H9 (cell line): ENCODE measurements around the gene HEBP2. TPM values are rescaled to one million over a fixed set of nuclear protein-coding genes. Genes with fewer than 3 reads are reported as not detected.

Experiments
- DNase-seq: peaks from one replicate; pipeline ENCODE4 v3.0.0-alpha.2; 2017
- H2AFZ ChIP-seq: one replicate; pipeline ENCODE4 v1.6.1; 2013; ENCODE audit warnings: mild to moderate bottlenecking, low read length, control low read depth, moderate library complexity
- H2AK5ac ChIP-seq: 2 replicates; pipeline ENCODE4 v1.6.1; 2013; ENCODE audit warnings: low read length, control low read depth, mixed read lengths; ENCODE audit not compliant: insufficient read length
- H2BK120ac ChIP-seq: one replicate; pipeline ENCODE4 v1.6.1; 2013; ENCODE audit warnings: low read depth, mild to moderate bottlenecking, low read length, control low read depth, inconsistent platforms; ENCODE audit not compliant: poor library complexity, severe bottlenecking
- H2BK12ac ChIP-seq: 2 replicates; pipeline ENCODE4 v1.6.1; 2013; ENCODE audit warnings: low read length, control low read depth, mixed read lengths, low read depth; ENCODE audit not compliant: insufficient read length
- H2BK15ac ChIP-seq: 2 replicates; pipeline ENCODE4 v1.6.1; 2013; ENCODE audit warnings: low read depth, low read length, control low read depth
- H2BK20ac ChIP-seq: one replicate; pipeline ENCODE4 v1.6.1; 2013; ENCODE audit warnings: low read depth, mild to moderate bottlenecking, low read length, control low read depth, inconsistent platforms; ENCODE audit not compliant: poor library complexity, severe bottlenecking
- H2BK5ac ChIP-seq: 2 replicates; pipeline ENCODE4 v1.6.1; 2013; ENCODE audit warnings: low read length, control low read depth, mixed read lengths; ENCODE audit not compliant: insufficient read length
- H3K14ac ChIP-seq: 2 replicates; pipeline ENCODE4 v1.6.1; 2013; ENCODE audit warnings: low read length, control low read depth; ENCODE audit not compliant: insufficient read depth
- H3K18ac ChIP-seq: 2 replicates; pipeline ENCODE4 v1.6.1; 2013; ENCODE audit warnings: low read depth, mild to moderate bottlenecking, mixed read lengths, low read length, control low read depth; ENCODE audit not compliant: insufficient read length
- H3K23ac ChIP-seq: 2 replicates; pipeline ENCODE4 v1.6.1; 2013; ENCODE audit warnings: low read length, control low read depth, mixed read lengths, low read depth; ENCODE audit not compliant: insufficient read length
- H3K23me2 ChIP-seq: 2 replicates; pipeline ENCODE4 v1.6.1; 2013; ENCODE audit warnings: low read depth, mild to moderate bottlenecking, mixed read lengths, low read length, control low read depth; ENCODE audit not compliant: insufficient read length, poor library complexity, severe bottlenecking
- H3K27ac ChIP-seq: 2 replicates; pipeline ENCODE4 v1.5.1; 2013; ENCODE audit warnings: low read length, control low read depth, mixed read lengths, low read depth; ENCODE audit not compliant: insufficient read length
- H3K27me3 ChIP-seq: 2 replicates; pipeline ENCODE4 v1.6.1; 2013; ENCODE audit warnings: low read length, control low read depth, inconsistent platforms; ENCODE audit not compliant: insufficient read depth
- H3K4ac ChIP-seq: 2 replicates; pipeline ENCODE4 v1.6.1; 2013; ENCODE audit warnings: low read depth, mild to moderate bottlenecking, control low read depth, inconsistent platforms, low read length, moderate library complexity
- H3K4me1 ChIP-seq: 2 replicates; pipeline ENCODE4 v1.6.1; 2013; ENCODE audit warnings: low read length, control low read depth, inconsistent platforms; ENCODE audit not compliant: insufficient read depth
- H3K4me2 ChIP-seq: 2 replicates; pipeline ENCODE4 v1.6.1; 2013; ENCODE audit warnings: low read length, control low read depth, mixed read lengths; ENCODE audit not compliant: insufficient read length, insufficient read depth
- H3K56ac ChIP-seq: 2 replicates; pipeline ENCODE4 v1.6.1; 2013; ENCODE audit warnings: low read depth, mild to moderate bottlenecking, mixed read lengths, low read length, control low read depth; ENCODE audit not compliant: insufficient read length
- H3K79me1 ChIP-seq: 2 replicates; pipeline ENCODE4 v1.6.1; 2013; ENCODE audit warnings: low read depth, mild to moderate bottlenecking, moderate library complexity, low read length, control low read depth, inconsistent platforms; ENCODE audit not compliant: insufficient read depth, poor library complexity, severe bottlenecking
- H3K79me2 ChIP-seq: 2 replicates; pipeline ENCODE4 v1.6.1; 2013; ENCODE audit warnings: low read length, control low read depth, inconsistent platforms; ENCODE audit not compliant: insufficient read depth
- H3K9ac ChIP-seq: 2 replicates; pipeline ENCODE4 v1.6.1; 2013; ENCODE audit warnings: low read length, control low read depth, mixed read lengths; ENCODE audit not compliant: insufficient read length; ENCODE audit errors: extremely low read depth
- H3K9me3 ChIP-seq: one replicate; pipeline ENCODE4 v1.6.1; 2013; ENCODE audit warnings: low read depth, low read length, inconsistent platforms; ENCODE audit not compliant: control insufficient read depth
- H3T11ph ChIP-seq: one replicate; pipeline ENCODE4 v1.6.1; 2013; ENCODE audit warnings: mild to moderate bottlenecking, low read length, control low read depth, inconsistent platforms
- H4K20me1 ChIP-seq: one replicate; pipeline ENCODE4 v1.6.1; 2013; ENCODE audit not compliant: control insufficient read depth, insufficient read length, insufficient read depth
- H4K5ac ChIP-seq: 2 replicates; pipeline ENCODE4 v1.6.1; 2013; ENCODE audit warnings: low read depth, mild to moderate bottlenecking, mixed read lengths, low read length, control low read depth; ENCODE audit not compliant: insufficient read length
- H4K8ac ChIP-seq: replicated peaks from 2 replicates; pipeline ENCODE4 v1.6.1; 2013; ENCODE audit warnings: low read length, control low read depth, mixed read lengths, low read depth; ENCODE audit not compliant: insufficient read length
- H4K91ac ChIP-seq: 2 replicates; pipeline ENCODE4 v1.6.1; 2013; ENCODE audit warnings: low read depth, mild to moderate bottlenecking, moderate library complexity, mixed read lengths, low read length, control low read depth; ENCODE audit not compliant: insufficient read length
- H3K27ac Mint-ChIP-seq, 3 experiments: 2 replicates in 2 of 3; 3 replicates in 1 of 3; pipeline ENCODE4 v1.8.0; 2020 to 2021; ENCODE audit warnings: mixed read lengths in 3 of 3, mild to moderate bottlenecking in 1 of 3, moderate library complexity in 1 of 3
- H3K27me3 Mint-ChIP-seq: 2 replicates; pipeline ENCODE4 v1.8.0; 2021; ENCODE audit warnings: low read depth, mild to moderate bottlenecking, moderate library complexity, mixed read lengths
- H3K36me3 Mint-ChIP-seq, 3 experiments: 2 replicates in 2 of 3; 3 replicates in 1 of 3; pipeline ENCODE4 v1.8.0; 2020 to 2021; ENCODE audit warnings: low read depth in 3 of 3, mixed read lengths in 3 of 3; ENCODE audit not compliant: insufficient read depth in 1 of 3
- H3K4me1 Mint-ChIP-seq, 2 experiments: 2 replicates each; pipeline ENCODE4 v1.8.0; 2020; ENCODE audit warnings: mixed read lengths in 2 of 2
- H3K4me3 Mint-ChIP-seq, 2 experiments: 2 replicates in 1 of 2; 3 replicates in 1 of 2; pipeline ENCODE4 v1.8.0; 2020 to 2021; ENCODE audit warnings: mild to moderate bottlenecking in 2 of 2, mixed read lengths in 2 of 2, moderate library complexity in 1 of 2
- H3K9me3 Mint-ChIP-seq, 2 experiments: 2 replicates in 1 of 2; 3 replicates in 1 of 2; pipeline ENCODE4 v1.8.0; 2020; ENCODE audit warnings: mild to moderate bottlenecking in 2 of 2, mixed read lengths in 2 of 2, moderate library complexity in 1 of 2
- CTCF ChIP-seq: fragments of 200-600 bp; sonication (generic); conservative IDR thresholded peaks from 3 replicates; pipeline ENCODE4 v1.8.0; 2021; ENCODE audit warnings: antibody characterized with exemption, mild to moderate bottlenecking
- WGBS: extraction: QIAGEN DNeasy Blood & Tissue Kit; methylation state at CpG from one replicate; pipeline ENCODE4 v1.1.7; 2013; ENCODE audit warnings: missing lambda C conversion rate, low lambda C conversion rate, mixed read lengths; ENCODE audit not compliant: insufficient read length; ENCODE audit errors: extremely low coverage; 5-methylcytosine and 5-hydroxymethylcytosine counted together
- total RNA-seq: library from RNA; stranded (reverse); gene quantifications from 2 replicates; pipeline ENCODE4 v1.2.1, GENCODE V29; 2021

The HEBP2 gene
- total RNA-seq, 1 experiment from 2014 or later: 57.8 TPM

GRCh38 chr6:138429761-138430160 lies 25.7 kb downstream of the HEBP2 start:
- no peak for TF ChIP-seq CTCF
- no peak overlapping the region for H2BK20ac ChIP-seq
- no peak for DNase-seq
- no peaks in the 10 kb centered on the region for H3K79me1 ChIP-seq
- H3K4me1 Mint-ChIP-seq: peaks cover 6 to 10% of the 10 kb centered on the region in 2 experiments; a peak in 3 of 4 replicates
- no peak overlapping the region for H3K27ac Mint-ChIP-seq
- no peaks in the 10 kb centered on the region for H3K23me2 ChIP-seq
- H3K27me3 Mint-ChIP-seq: no peaks in the 10 kb centered on the region
- WGBS: no CpG with 5 or more reads among the region's 12 CpGs
- no peaks in the 10 kb centered on the region for H4K20me1 ChIP-seq
- no peak overlapping the region for H3K4ac ChIP-seq
- no peak overlapping the region for H3K23ac ChIP-seq
- no peak overlapping the region for H4K8ac ChIP-seq
- H3K27ac ChIP-seq: no peak overlapping the region
- H3K56ac ChIP-seq: no peak overlapping the region
- no peaks in the 10 kb centered on the region for H3K27me3 ChIP-seq
- H3K9me3 ChIP-seq: no peaks in the 10 kb centered on the region
- H2AFZ ChIP-seq: no peak overlapping the region
- H2BK15ac ChIP-seq: no peak overlapping the region
- no peak overlapping the region for H2BK5ac ChIP-seq
- no peak overlapping the region for H4K5ac ChIP-seq
- peaks cover 0 to 28% (median 3%) of the 10 kb centered on the region in 3 experiments; a peak in 4 of 7 replicates for H3K36me3 Mint-ChIP-seq
- H4K91ac ChIP-seq: no peak overlapping the region
- no peaks in the 10 kb centered on the region for H3K79me2 ChIP-seq
- no peak overlapping the region for H2AK5ac ChIP-seq
- H2BK120ac ChIP-seq: no peak overlapping the region
- H3T11ph ChIP-seq: no peak overlapping the region
- no peaks in the 10 kb centered on the region for H3K9me3 Mint-ChIP-seq
- no peak overlapping the region for H3K18ac ChIP-seq
- H3K4me1 ChIP-seq: no peaks in the 10 kb centered on the region
- no peak overlapping the region for H3K9ac ChIP-seq
- H3K14ac ChIP-seq: no peak overlapping the region; the same call in 1 of the 2 replicates
- no peak overlapping the region for H3K4me2 ChIP-seq
- H3K4me3 Mint-ChIP-seq: no peak overlapping the region
- no peak overlapping the region for H2BK12ac ChIP-seq
